HepG2 (cell line): Measurements from ENCODE around the gene DLG2. TPM values are rescaled to one million over a fixed set of nuclear protein-coding genes. Genes with fewer than 3 reads are reported as not detected.

ENCODE experiments used
- ATAC-seq: fragments of 200-7000 bp; cut with Tn5 transposase; 3 replicates; pipeline ENCODE4 v1.9.1; 2020; ENCODE audit warnings: mild to moderate bottlenecking, moderate library complexity
- BruUV-seq: library from RNA; stranded (reverse); fragments of 400-500 nt; replicated peaks from 2 replicates; lab custom pipeline; 2021; lab: Mats Ljungman, UMichigan
- CTCF ChIA-PET: fragments of 300-600 bp; formaldehyde crosslinking; extraction: SDS; loops from one replicate; lab custom pipeline; 2021; ENCODE audit warnings: low total read pairs, inconsistent platforms, low intra/inter-chr PET ratio; lab: Yijun Ruan, JAX
- POLR2A ChIA-PET: fragments of 350-600 bp; sonication (Branson Sonifier 250); formaldehyde crosslinking; loops from one replicate; lab custom pipeline; 2020; ENCODE audit warnings: antibody characterized with exemption, inconsistent platforms; lab: Yijun Ruan, JAX
- DNase-seq: peaks from one replicate; pipeline ENCODE4 v3.0.0-alpha.2; 2015; ENCODE audit warnings: low spot score
- FAIRE-seq: peaks from 3 replicates; lab custom pipeline; 2011; peaks lifted over from hg19 to GRCh38; lab: Jason Lieb, UNC
- H2AFZ ChIP-seq: one replicate; pipeline ENCODE4 v1.6.1; 2011; ENCODE audit warnings: low read length, inconsistent platforms
- H3K27ac ChIP-seq: fragments of 300-600 bp; 3 replicates; pipeline ENCODE4 v1.8.0; 2011; ENCODE audit warnings: mixed run types, mild to moderate bottlenecking, mixed read lengths, low read length, inconsistent platforms; ENCODE audit not compliant: insufficient read depth; ENCODE audit errors: extremely low read length
- H3K27me3 ChIP-seq, 2 experiments: fragments of 200-600 bp in 1 of 2; 2 replicates in 1 of 2; 3 replicates in 1 of 2; pipeline versions ENCODE4 v1.6.0 to v1.8.0; 2011; ENCODE audit warnings: low read length in 2 of 2, mild to moderate bottlenecking in 2 of 2, moderate library complexity in 2 of 2, inconsistent platforms in 1 of 2; ENCODE audit not compliant: insufficient read depth in 2 of 2, control insufficient read depth in 1 of 2
- H3K36me3 ChIP-seq, 2 experiments: fragments of 200-600 bp in 1 of 2; replicated peaks in 1 of 2; 2 replicates in 1 of 2; 3 replicates in 1 of 2; pipeline versions ENCODE4 v1.5.1 to v1.8.0; 2011; ENCODE audit warnings: low read length in 2 of 2, inconsistent platforms in 1 of 2; ENCODE audit not compliant: insufficient read depth in 2 of 2, control insufficient read depth in 1 of 2
- H3K4me1 ChIP-seq: 2 replicates; pipeline ENCODE4 v1.5.1; 2012; ENCODE audit warnings: low read length, inconsistent platforms; ENCODE audit not compliant: insufficient read depth
- H3K4me2 ChIP-seq: 2 replicates; pipeline ENCODE4 v1.6.0; 2011; ENCODE audit warnings: low read depth, low read length, inconsistent platforms
- H3K4me3 ChIP-seq, 3 experiments: fragments of 200-600 bp in 1 of 3; sonication (generic), shearing (Covaris generic) in 1 of 3; replicated peaks in 1 of 3; 2 replicates each; pipeline ENCODE4 v1.5.1; 2011 to 2016; ENCODE audit warnings: low read length in 3 of 3, inconsistent platforms in 2 of 3, low read depth in 2 of 3, mild to moderate bottlenecking in 2 of 3, control low read depth in 1 of 3, mixed read lengths in 1 of 3; ENCODE audit not compliant: insufficient read depth in 1 of 3
- H3K79me2 ChIP-seq: one replicate; pipeline ENCODE4 v1.6.1; 2011; ENCODE audit warnings: low read length, inconsistent platforms; ENCODE audit not compliant: insufficient read depth
- H3K9ac ChIP-seq: 2 replicates; pipeline ENCODE4 v1.6.0; 2011; ENCODE audit warnings: mild to moderate bottlenecking, low read depth, low read length, inconsistent platforms; ENCODE audit not compliant: insufficient read depth
- H3K9me3 ChIP-seq: 2 replicates; pipeline ENCODE4 v1.5.1; 2012; ENCODE audit warnings: mild to moderate bottlenecking, low read length
- H4K20me1 ChIP-seq: 2 replicates; pipeline ENCODE4 v1.6.0; 2011; ENCODE audit warnings: inconsistent platforms, mild to moderate bottlenecking, low read length, moderate library complexity; ENCODE audit not compliant: insufficient read depth
- MYNN ChIP-seq: sonication (generic); formaldehyde crosslinking; IDR thresholded peaks from 2 replicates; pipeline ENCODE4 v1.4.0; 2020; ENCODE audit warnings: mild to moderate bottlenecking, low read depth, missing genetic modification reagents
- RXRA ChIP-seq: sonication (generic); formaldehyde crosslinking; IDR thresholded peaks from 2 replicates; pipeline ENCODE4 v1.5.1; 2020; ENCODE audit warnings: missing genetic modification reagents
- TBP ChIP-seq: sonication (generic); formaldehyde crosslinking; IDR thresholded peaks from 2 replicates; pipeline ENCODE4 v1.5.0; 2020; ENCODE audit warnings: missing genetic modification reagents
- ZNF224 ChIP-seq: sonication (generic); formaldehyde crosslinking; IDR thresholded peaks from 2 replicates; pipeline ENCODE4 v1.5.0; 2020; ENCODE audit warnings: mild to moderate bottlenecking, missing genetic modification reagents
- ZNF768 ChIP-seq: sonication (generic); formaldehyde crosslinking; IDR thresholded peaks from 2 replicates; pipeline ENCODE4 v1.4.0; 2020; ENCODE audit warnings: missing genetic modification reagents
- ZNF781 ChIP-seq: sonication (generic); formaldehyde crosslinking; IDR thresholded peaks from 2 replicates; pipeline ENCODE4 v1.5.1; 2020; ENCODE audit warnings: borderline replicate concordance, mild to moderate bottlenecking, missing genetic modification reagents; ENCODE audit errors: not compliant biosample characterization
- WGBS: methylation state at CpG from one replicate; pipeline ENCODE4 v1.1.6; 2017; ENCODE audit warnings: low lambda C conversion rate; 5-methylcytosine and 5-hydroxymethylcytosine counted together
- in situ Hi-C: cut with HindIII; loops from 2 replicates; pipeline ENCODE4 v1.10.0; 2017; ENCODE audit warnings: low pct_unique_long_range_greater_than_20kb; ENCODE audit not compliant: extremely low pct_ligation_motif_present
- intact Hi-C: fragments of 100-400 bp; cut with micrococcal nuclease; formaldehyde crosslinking; loops from one replicate; pipeline ENCODE4 v1.10.0; 2022; ENCODE audit not compliant: unreplicated experiment
- polyA plus RNA-seq, 8 experiments: library from polyadenylated mRNA; depleted of rRNA in 3 of 8; stranded (reverse) in 7 of 8; unstranded in 1 of 8; fragments of >200 nt; fragmentation: Illumina TruSeq in 4 of 8; extraction: Trizol in 4 of 8; gene quantifications; 2 replicates each; pipeline versions ENCODE4 v1.2.1 to v1.2.3, GENCODE V29; 2011 to 2016; ENCODE audit warnings: low read depth in 4 of 8, missing spikeins in 1 of 8, mixed read lengths in 1 of 8; ENCODE audit not compliant: insufficient read depth in 1 of 8
- total RNA-seq, 5 experiments: library from RNA; depleted of rRNA; stranded (reverse); fragments of >200 nt; fragmentation: Illumina TruSeq; extraction: Trizol; gene quantifications; 2 replicates each; pipeline ENCODE4 v1.2.3, GENCODE V29; 2016; ENCODE audit warnings: low read depth in 1 of 5
- TF ChIP-seq, protein P1 (sequence below): IDR thresholded peaks from 2 replicates; pipeline ENCODE4 v1.6.1; 2018; ENCODE audit warnings: missing genetic modification reagents, mild to moderate bottlenecking, missing compliant biosample characterization
- TF ChIP-seq, protein P2 (sequence below): sonication (generic); formaldehyde crosslinking; IDR thresholded peaks from 2 replicates; pipeline ENCODE4 v1.5.0; 2020; ENCODE audit warnings: mild to moderate bottlenecking, missing genetic modification reagents

DLG2 gene
- total and polyA plus RNA-seq, 2 of the 13 experiments (the other 11 are each of a cell fraction or from before 2014, with no cell fraction given) = 0.46 to 1.0 TPM

DNA sequence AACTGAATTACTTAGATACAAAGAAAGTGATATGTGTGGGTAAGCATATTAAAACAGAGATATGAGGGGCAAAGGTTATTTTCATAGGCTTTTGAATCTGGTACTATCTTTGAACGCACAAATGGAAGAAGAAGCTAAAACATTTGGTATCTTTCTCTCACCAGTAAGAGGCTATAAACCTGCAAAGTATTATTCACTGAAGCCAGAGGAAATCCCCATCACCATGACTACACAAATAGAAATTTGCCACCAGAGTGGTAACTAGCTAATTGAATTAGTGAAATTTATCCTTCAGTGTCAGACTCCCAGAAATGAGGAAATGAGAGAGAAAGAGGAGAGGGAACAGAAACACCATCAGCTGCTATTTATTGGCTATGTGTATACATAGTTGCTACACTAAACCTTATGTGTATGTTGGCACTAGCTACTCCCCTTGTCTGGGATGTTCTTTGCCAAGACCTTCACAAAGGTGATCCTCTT, 503.4 kb downstream of the DLG2 start:
- H4K20me1 ChIP-seq = no peaks in the 10 kb centered on the region
- ChIA-PET CTCF (no interaction called here), POLR2A (no interaction called here)
- H3K4me2 ChIP-seq = no peak overlapping the region
- WGBS = 0% methylated on average over 1 of the region's 1 CpG
- intact Hi-C loops = no loop called here
- no TSS peak for BruUV-seq
- no peak overlapping the region for H3K4me3 ChIP-seq
- H3K9ac ChIP-seq = no peak overlapping the region
- H3K27ac ChIP-seq = no peak overlapping the region
- TF ChIP-seq RXRA (no peak), ZNF781 (CRISPR knock-in tag) (no peak), MYNN (no peak), TBP (CRISPR knock-in tag) (no peak), ZNF224 (no peak), ZNF768 (CRISPR knock-in tag) (no peak)
- TF ChIP-seq, protein P1, sequence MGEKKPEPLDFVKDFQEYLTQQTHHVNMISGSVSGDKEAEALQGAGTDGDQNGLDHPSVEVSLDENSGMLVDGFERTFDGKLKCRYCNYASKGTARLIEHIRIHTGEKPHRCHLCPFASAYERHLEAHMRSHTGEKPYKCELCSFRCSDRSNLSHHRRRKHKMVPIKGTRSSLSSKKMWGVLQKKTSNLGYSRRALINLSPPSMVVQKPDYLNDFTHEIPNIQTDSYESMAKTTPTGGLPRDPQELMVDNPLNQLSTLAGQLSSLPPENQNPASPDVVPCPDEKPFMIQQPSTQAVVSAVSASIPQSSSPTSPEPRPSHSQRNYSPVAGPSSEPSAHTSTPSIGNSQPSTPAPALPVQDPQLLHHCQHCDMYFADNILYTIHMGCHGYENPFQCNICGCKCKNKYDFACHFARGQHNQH (CRISPR knock-in tag) = no peak
- TF ChIP-seq, protein P2, sequence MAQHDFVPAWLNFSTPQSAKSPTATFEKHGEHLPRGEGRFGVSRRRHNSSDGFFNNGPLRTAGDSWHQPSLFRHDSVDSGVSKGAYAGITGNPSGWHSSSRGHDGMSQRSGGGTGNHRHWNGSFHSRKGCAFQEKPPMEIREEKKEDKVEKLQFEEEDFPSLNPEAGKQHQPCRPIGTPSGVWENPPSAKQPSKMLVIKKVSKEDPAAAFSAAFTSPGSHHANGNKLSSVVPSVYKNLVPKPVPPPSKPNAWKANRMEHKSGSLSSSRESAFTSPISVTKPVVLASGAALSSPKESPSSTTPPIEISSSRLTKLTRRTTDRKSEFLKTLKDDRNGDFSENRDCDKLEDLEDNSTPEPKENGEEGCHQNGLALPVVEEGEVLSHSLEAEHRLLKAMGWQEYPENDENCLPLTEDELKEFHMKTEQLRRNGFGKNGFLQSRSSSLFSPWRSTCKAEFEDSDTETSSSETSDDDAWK = no peak
- TF ChIP-seq, all 625 proteins: peak for 0
- in situ Hi-C loops = no loop called here
- ATAC-seq = no peak
- Histone ChIP-seq H3K27me3 (no peaks in the 10 kb centered on the region), H3K9me3 (no peaks in the 10 kb centered on the region), H3K4me1 (no peaks in the 10 kb centered on the region), H2AFZ (no peak overlapping the region), H3K36me3 (no peaks in the 10 kb centered on the region), H3K79me2 (no peaks in the 10 kb centered on the region)
- no peak for FAIRE-seq
- DNase-seq = no peak
